Activated naive CD4-positive, alpha-beta T cell (primary cell): ENCODE measurements around the gene PLXNA3.
A peak's percentile ranks its signal among the peaks of the same experiment; 100 is the strongest.
"Not testable (repeated sequence)": the region's sequence is repeated elsewhere in the genome, so short reads cannot be mapped to it uniquely, and the experiment has no call there.

ENCODE experiments used
- DNase-seq, 4 experiments: peaks; one replicate each; lab custom pipeline; 2025; lab: John Stamatoyannopoulos, UW

The PLXNA3 gene

GRCh38 chrX:154478728-154479622 is 20.9 kb downstream of the PLXNA3 start, which contains the start of gene LAGE3:
LAGE3 (minus strand) TSS chrX:154479281; CDS start chrX:154478915, 366 bp downstream.
- DNase-seq: peak; percentile 79 to 92 (median 86)

GRCh38 chrX:154481195-154481594 is 23.1 kb downstream of the PLXNA3 start:
- DNase-seq: no peak

- no peak for DNase-seq
Measured at GRCh38 chrX:154481911-154482601, 24.0 kb downstream of the PLXNA3 start.

GRCh38 chrX:154482786-154483185 is 24.7 kb downstream of the PLXNA3 start:
- DNase-seq: no peak

GRCh38 chrX:154483325-154483724 is 25.2 kb downstream of the PLXNA3 start:
- DNase-seq: no peak

GRCh38 chrX:154484255-154485149 is 26.4 kb downstream of the PLXNA3 start:
- no peak for DNase-seq

GRCh38 chrX:154485150-154486051 is 27.3 kb downstream of the PLXNA3 start:
- no peak for DNase-seq

GRCh38 chrX:154486052-154486395 is 27.9 kb downstream of the PLXNA3 start:
- no peak for DNase-seq

- peak in 1 of 4 experiments; percentile 43 for DNase-seq
Measured at GRCh38 chrX:154486396-154487207, 28.5 kb downstream of the PLXNA3 start, which contains the start of gene UBL4A. UBL4A (minus strand) TSS chrX:154486615; CDS start chrX:154486584, 31 bp downstream.

- DNase-seq: no peak
Measured at GRCh38 chrX:154487518-154488290, 29.6 kb downstream of the PLXNA3 start.

- DNase-seq: no peak
Measured at GRCh38 chrX:154488336-154489075, 30.4 kb downstream of the PLXNA3 start.

GRCh38 chrX:154489182-154489581 is 31.1 kb downstream of the PLXNA3 start:
- DNase-seq: no peak

GRCh38 chrX:154490021-154490413 is 31.9 kb downstream of the PLXNA3 start:
- no peak for DNase-seq

- peak; percentile 58 to 77 (median 70) for DNase-seq
Measured at GRCh38 chrX:154490414-154491083, 32.5 kb downstream of the PLXNA3 start, which contains the start of gene SLC10A3. SLC10A3 (minus strand) TSS chrX:154490629; CDS start chrX:154488940, 1,689 bp downstream.

- no peak for DNase-seq
Measured at GRCh38 chrX:154494715-154495114, 36.6 kb downstream of the PLXNA3 start.

GRCh38 chrX:154495472-154495922 is 37.4 kb downstream of the PLXNA3 start:
- no peak for DNase-seq

GRCh38 chrX:154496591-154497137 is 38.6 kb downstream of the PLXNA3 start:
- DNase-seq: not testable (repeated sequence)
